Stimulated activated CD4-positive, alpha-beta T cell treated with anti-CD3 and anti-CD28 coated beads, Interleukin-2, amount 100 ng/mL, for 24 hours (primary cell): ENCODE measurements around the gene PATJ.
"Not testable (repeated sequence)": the region's sequence is repeated elsewhere in the genome, so short reads cannot be mapped to it uniquely, and the experiment has no call there.

Experiments used
- DNase-seq, 2 donors: peaks; one replicate each; pipeline ENCODE4 v3.0.0-alpha.2; 2020

PATJ gene

DNA sequence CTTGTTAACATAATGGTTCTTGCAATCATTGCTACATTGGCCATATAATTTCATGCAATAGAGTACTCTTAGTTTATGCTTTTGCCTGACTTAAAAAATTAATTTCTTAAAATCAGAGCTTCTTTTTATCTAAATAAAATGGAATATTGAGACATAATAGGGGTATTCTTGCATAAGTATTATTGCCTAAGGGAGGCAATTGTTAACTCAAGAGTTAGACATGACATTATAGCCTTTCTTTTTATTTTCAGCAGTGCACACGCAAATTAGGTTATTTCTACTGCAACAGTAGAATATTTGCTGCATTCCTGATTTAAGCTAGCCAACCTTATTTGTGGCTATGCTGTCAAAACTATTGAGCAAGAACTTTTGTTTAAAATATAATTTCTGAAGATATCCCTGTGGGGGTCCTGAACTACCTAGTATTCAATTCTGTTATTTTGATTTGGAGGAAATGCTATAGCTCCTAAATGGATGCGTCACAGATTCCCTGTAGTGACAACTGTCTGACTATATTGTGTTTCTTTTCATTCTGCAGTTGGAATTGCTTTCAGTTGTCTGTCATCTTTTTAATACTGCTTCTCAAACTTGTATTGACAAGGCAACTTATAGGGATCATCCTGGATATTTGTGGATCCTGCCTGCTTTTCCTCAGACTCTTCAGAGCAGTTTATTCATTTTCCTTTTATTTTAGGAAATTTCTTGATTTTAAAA, 211.0 kb downstream of the PATJ start:
- no peak for DNase-seq

GRCh38 chr1:61953790-61954150, 211.5 kb downstream of the PATJ start:
- no peak for DNase-seq

DNA sequence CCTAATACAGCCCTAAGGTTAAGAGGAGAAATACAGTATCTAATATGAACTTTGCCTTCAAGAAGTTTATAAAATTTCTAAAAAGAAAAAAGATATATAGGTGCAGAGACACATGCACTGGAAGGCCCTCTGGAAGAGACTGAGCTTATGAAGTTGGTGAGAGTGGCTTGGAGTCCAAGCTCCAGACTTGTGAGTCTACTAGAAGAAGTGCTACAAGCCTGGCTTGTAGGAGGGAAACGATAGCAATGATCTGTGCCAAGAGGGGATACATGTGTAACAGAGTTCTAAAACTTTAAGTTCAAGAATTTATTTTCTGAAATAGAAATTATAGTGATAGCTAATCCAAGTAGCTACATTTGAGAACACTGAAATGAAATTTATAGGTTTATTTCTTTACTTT, 213.0 kb downstream of the PATJ start:
- no peak for DNase-seq

GRCh38 chr1:61956016-61956645, 213.9 kb downstream of the PATJ start:
- no peak for DNase-seq

GRCh38 chr1:61956784-61957183, 214.5 kb downstream of the PATJ start:
- no peak for DNase-seq

DNA sequence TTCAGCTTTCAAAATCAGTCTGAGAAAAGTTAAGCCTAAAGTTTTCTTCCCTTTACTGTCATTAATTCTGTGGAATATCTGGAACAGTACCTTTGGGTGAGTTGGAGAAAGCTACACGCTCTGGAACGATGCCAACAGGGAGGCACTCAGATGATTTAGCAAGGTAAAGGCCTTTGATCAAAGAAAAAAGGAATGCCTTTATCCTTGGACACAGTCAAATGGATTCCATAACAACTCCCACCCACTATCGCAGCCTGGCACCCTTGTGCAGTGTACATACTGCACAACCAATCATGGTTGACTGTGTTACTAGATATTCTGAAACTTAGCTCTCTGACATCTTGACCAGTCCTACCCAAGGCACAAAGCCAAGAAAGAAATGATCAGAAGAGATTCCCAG, 218.7 kb downstream of the PATJ start:
- no peak for DNase-seq

DNA sequence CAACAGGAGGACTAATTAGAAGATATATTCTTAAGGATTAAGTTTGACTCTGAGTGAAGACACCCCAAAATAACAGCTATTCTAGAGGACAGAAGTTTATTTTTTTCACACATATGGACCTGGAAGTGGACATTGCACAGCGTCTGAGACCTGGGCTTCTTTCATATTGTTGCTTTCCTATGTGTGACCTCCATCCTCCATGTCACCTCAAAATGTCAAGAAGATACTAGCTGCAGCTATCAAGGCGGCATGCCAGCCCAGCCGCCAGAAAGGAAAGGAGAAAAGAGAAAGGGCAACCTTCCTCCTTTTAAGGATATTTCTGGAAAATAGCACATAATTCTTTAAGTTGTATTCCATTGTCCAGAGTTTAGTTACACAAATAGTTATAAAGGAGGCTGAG, 220.4 kb downstream of the PATJ start:
- no peak for DNase-seq

- DNase-seq = not testable (repeated sequence)
Measured at GRCh38 chr1:61966450-61967225, 224.4 kb downstream of the PATJ start.

- no peak for DNase-seq
Measured at GRCh38 chr1:61967750-61968149, 225.5 kb downstream of the PATJ start.

DNA sequence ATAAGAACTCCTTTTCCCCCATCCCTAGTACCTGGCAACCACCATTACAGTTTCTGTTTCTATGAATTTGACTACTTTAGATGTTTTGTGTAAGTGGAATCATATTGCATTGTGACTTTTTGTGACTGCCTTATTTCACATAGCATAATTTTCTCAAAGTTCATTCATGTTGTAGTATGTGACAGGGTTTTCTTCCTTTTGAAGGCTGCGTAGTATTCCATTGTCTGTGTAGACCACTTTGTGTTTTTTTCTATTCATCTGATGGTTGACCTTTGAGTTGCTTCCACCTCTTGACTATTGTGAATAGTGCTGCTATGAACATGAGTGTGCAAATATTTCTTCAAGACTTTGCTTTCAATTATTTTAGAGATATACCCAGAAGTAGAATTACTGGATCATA, 226.6 kb downstream of the PATJ start:
- no peak for DNase-seq

GRCh38 chr1:61973100-61973837, 231.0 kb downstream of the PATJ start:
- DNase-seq = no peak

- DNase-seq = no peak
Measured at GRCh38 chr1:61975638-61976037, 233.4 kb downstream of the PATJ start.

DNA sequence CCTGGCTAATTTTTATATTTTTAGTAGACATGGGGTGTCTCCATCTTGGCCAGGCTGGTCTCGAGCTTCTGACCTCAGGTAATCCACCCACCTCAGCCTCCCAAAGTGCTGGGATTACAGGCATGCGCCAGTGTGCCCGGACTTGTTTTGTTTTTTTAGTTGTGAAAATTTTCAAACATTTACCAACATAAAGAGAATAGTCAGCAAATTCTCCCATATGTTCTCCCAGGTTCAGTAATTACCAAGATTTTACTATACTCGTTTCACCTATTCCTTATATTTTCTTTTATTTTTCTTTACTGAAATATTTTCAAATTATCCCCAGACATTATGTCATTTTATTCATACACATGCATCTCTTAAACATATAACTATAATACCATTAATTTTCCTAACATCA, 234.3 kb downstream of the PATJ start:
- no peak for DNase-seq

- no peak for DNase-seq
Measured at GRCh38 chr1:61978796-61979195, 236.5 kb downstream of the PATJ start.

DNA sequence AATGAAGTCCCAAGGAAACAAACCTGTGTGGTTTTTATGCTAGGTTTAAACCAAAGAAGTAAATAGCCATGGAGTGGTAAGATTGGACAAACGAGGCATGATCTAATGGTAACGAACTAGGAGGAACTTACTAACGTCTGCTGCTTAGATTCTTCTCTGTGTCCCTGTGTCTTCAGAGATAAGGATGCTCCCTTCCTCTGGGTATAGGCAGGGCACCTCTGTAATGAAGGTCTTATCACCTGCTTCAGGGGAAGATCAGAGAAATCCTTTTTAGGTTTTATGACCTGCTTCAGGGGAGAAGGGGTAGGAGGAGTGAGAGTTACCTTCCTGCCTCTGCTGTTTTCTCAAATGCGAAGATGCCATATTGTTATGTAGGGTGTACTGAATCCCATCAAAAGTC, 237.4 kb downstream of the PATJ start:
- DNase-seq = no peak

- DNase-seq = peak in 1 of 2 donors; percentile 4
Measured at GRCh38 chr1:61980561-61980960, 238.3 kb downstream of the PATJ start.

GRCh38 chr1:61981870-61982660, 239.8 kb downstream of the PATJ start:
- no peak for DNase-seq

- no peak for DNase-seq
Measured at GRCh38 chr1:61983236-61983635, 241.0 kb downstream of the PATJ start.

DNA sequence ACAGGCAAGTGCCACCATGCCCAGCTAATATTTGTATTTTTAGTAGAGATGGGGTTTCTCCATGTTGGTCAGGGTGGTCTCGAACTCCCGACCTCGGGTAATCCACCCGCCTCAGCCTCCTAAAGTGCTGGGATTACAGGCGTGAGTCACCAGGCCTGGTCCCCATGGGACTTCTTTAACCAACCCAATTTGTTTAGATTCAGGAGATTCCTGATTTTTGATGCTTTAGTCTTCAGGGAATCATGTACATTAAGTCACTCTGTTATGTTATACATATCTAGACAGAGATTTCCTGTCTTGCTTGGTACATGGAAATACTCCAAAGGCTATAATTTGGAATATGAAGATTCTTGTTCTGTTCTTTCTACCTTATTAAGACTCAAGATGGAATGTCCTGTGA, 250.0 kb downstream of the PATJ start:
- no peak for DNase-seq

- no peak for DNase-seq
Measured at GRCh38 chr1:61993331-61993961, 251.2 kb downstream of the PATJ start.

GRCh38 chr1:61995641-61996040, 253.4 kb downstream of the PATJ start:
- DNase-seq = no peak

GRCh38 chr1:61997123-61997522, 254.8 kb downstream of the PATJ start:
- DNase-seq = no peak
